Measurements from ENCODE around the gene SH2B2.

Gene SH2B2

GRCh38 chr7:102268635-102269034, 18.0 kb upstream of the SH2B2 start:
- DNase-seq, result no peak

- no peak for DNase-seq
Measured at GRCh38 chr7:102270178-102270887, 16.3 kb upstream of the SH2B2 start.

DNA sequence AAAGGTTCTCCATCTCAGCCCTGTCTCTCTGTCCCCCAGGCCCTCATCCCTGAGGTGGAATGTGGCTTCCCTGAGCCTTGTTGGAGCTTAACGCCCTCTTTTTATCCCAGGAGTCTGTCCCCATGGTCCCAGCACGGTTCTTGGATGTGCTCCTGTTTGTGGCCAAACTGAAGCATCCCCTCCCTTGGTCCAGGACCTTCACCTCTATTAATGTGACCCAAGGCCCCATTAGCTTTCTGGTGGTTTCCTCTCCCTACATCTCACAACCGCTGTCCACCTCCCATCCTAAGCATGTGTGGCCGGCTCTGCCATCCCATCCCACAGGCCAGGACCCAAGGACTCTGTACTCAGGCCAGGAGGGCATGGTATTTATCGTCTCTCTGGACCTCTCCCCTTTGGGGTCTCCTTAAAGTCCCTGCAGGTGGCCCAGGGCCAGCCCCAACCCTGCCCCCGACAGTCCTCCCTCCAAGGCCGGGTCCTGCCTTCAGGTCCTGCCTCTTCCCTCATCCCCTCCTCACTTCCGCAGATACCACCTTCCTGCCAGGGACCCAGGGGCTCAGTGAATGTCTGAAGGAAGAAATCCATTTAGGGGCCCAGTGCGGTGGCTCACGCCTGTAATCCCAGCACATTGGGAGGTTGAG, 15.4 kb upstream of the SH2B2 start:
- DNase-seq, result no peak

DNA sequence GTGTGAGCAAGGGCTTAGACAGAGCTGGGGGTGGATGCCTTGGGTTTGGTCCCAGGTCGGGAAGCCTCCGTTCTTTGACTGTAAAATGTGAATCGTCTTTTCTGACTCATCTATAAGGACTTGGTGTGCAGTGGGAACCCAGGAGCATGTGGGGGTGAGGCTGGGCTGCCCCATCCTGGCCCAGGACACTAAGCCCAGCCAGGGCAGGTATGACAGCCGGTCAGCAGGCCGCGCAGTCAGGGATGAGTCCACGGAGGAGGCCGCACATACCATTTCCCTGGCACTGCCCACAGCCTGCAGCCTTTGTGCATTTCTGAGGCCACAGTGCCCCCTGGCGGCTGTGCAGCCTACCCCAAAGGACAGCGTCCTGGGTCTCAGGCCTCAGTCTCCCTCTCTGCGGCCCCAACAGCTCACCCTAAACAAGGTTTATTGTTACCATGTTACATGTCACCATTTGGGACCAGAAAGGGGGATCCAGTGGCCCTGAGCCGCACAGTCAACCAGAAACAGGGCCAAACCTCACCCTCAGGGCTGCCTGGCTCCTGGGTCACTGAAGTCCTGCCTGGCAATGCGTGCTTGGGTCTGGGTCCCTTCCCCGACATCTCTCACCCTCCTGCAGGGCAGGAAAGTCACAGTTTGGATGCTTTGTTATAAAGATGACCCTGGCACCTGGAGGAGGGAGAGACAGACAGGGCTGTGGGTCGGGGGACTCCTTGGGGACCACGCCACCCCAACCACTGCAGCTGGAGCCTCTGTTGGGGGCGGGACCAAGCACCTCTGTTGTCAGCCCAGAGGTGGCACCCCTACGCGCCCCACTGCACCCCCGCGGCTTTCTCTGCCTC, 14.4 kb upstream of the SH2B2 start:
- peak; percentile 50 for DNase-seq

DNA sequence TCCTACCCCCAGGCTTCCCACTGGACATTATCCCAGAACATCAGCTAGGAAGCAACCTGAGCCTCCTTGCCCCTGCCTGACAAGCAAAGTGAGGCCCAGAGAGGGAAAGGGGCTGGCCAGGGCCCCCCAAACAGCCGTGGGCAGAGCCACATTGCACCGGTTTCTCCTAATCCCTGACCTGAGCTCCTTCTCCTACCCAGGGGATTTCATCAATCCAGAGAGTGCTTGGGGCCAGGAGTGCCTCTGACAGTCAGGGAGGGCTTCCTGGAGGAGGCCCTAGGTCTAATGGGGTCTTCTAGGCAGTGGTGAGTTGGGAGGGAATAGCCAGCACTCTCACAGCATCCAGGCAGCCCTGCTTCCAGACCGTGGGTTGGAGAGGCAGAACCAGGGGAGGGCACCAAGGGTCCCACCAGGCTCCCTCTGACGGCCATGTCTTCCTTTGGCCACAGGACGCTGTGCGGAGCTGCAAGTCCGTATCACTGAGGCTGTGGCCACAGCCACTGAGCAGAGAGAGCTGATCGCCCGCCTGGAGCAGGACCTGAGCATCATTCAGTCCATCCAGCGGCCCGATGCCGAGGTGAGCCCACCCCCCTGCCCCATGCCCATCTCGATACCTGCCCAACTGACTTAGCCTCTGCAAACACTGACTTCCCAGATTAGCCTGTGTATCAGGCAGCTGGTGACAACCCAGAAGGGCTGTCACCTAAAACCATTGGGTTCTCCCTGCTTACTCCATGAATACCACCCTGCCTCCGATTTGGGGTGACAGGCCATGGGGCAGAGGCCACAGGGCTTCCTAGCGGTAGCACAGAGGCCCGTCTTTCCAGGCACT, 13.5 kb upstream of the SH2B2 start:
- DNase-seq, result no peak

- DNase-seq, result no peak
Measured at GRCh38 chr7:102273749-102274712, 12.6 kb upstream of the SH2B2 start.

- DNase-seq, result no peak
Measured at GRCh38 chr7:102275123-102275703, 11.5 kb upstream of the SH2B2 start.

- no peak for DNase-seq
Measured at GRCh38 chr7:102277901-102278300, 8.8 kb upstream of the SH2B2 start.

DNA sequence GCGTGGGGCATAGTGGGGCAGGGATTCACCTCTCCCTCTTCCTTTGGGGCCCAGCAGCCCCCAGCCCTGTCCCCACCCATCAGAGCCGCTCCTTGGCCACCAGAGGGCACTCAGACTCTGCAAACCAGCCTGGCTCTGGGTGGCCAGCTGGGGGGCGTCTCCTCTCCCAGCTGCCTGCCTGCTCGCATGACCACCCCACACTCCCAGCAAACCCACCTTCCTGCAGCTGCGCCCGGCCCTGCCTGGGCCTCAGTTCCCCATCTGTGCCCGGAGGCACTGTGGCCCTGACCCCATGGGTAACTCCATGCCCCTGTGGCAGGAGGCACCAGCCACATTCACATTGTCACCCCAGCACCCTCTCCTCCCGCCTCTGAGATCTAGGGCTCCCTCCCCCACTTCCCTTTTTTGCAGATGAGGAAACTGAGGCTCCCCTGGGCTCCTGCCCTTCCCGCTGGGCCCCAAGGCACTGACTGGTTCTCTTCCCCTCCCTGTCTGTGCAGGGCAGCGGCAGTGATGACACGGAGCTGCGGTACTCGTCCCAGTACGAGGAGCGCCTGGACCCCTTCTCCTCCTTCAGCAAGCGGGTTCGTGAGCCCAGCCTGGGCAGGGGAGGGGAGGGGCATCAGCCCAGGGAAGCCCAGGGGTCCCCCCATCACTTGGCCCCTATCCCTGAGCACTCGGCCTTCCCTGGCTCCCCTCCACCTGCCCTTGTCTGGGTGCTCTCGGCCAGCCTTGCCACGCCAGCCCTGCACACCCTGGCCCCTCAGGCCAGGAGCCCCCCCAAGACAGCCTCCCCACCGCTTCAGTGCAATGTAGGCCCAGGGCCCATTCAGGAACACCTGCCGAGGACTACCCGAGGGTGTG, 6.9 kb upstream of the SH2B2 start:
- DNase-seq, result peak; percentile 69

- no peak for DNase-seq
Measured at GRCh38 chr7:102280521-102280920, 6.1 kb upstream of the SH2B2 start.

- DNase-seq, result no peak
Measured at GRCh38 chr7:102281785-102282184, 4.9 kb upstream of the SH2B2 start.

GRCh38 chr7:102282465-102283362, 4.0 kb upstream of the SH2B2 start:
- DNase-seq, result no peak

DNA sequence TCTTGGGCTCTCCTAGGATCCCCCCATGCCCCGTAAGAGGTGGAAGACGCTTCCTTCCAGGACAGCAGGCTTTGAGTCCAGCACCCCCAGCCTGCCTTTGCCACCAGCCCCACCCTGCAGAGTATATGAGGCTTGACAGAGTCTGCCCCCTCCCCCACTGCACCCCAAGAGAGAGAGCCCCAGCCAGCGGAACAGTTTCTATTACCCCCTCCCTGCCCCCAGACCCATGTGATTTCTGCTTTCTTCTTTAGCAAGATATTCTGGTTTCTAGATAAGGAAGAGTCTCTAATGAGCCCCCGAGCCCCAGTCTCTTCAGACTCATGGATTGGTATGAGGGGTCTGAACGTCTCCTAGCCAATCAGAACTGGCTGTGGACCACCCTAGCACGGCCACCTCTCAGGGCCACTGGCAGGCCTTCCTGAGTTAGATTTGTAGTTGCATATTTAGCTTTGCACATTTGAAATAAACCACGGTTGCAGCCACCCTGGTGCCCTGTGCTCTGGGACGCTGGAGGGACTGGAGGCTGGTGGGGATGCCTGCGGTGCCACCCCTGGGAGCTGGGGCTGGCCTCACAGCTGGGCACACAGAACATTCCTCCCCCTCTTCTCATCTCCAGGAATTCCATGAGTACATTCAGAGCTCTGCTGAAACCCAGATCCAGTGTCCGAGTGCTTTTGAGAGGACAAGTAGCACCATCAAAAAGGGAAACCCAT, 3.0 kb upstream of the SH2B2 start:
- no peak for DNase-seq

- DNase-seq, result no peak
Measured at GRCh38 chr7:102284399-102284798, 2.3 kb upstream of the SH2B2 start.

- DNase-seq, result no peak
Measured at GRCh38 chr7:102284891-102285539, 1.7 kb upstream of the SH2B2 start.

DNA sequence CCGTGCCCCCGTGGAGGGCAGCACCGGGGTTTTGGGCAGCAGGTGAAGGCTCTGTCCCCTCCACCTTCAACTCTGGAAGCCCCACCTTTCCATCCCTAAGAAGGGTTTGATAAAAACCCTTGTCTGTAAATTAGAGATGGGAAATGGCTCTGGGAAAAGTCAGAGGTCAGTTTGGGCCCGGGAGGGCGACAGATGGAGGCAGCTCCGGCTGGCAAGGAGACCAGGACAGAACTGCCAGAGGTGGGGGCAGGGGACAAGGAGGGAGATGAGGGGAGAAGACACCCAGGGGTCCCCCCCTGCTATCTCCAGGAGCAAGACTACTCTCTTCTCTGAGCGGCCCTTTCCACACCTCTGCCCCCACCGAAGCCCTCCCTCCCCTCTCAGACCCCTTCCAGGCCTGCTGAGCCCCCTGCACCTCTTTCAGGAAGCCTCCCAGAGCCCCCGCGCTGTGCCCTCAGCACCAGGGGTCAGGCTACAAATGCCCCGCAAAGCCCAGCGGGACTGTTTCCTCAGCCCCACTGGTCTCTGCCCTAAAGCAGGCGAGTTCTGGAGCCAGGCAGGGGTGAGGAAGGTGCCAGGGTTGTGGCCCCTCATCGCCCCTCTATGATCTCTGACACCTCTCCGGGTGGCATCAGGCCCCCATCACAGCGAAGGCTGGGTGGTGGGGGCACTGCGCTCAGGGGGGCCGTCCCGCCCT, 980 bp upstream of the SH2B2 start:
- no peak for DNase-seq

Data from NCI-H345 (cell line).